ENCODE measurements around the gene DARS1.

DNA sequence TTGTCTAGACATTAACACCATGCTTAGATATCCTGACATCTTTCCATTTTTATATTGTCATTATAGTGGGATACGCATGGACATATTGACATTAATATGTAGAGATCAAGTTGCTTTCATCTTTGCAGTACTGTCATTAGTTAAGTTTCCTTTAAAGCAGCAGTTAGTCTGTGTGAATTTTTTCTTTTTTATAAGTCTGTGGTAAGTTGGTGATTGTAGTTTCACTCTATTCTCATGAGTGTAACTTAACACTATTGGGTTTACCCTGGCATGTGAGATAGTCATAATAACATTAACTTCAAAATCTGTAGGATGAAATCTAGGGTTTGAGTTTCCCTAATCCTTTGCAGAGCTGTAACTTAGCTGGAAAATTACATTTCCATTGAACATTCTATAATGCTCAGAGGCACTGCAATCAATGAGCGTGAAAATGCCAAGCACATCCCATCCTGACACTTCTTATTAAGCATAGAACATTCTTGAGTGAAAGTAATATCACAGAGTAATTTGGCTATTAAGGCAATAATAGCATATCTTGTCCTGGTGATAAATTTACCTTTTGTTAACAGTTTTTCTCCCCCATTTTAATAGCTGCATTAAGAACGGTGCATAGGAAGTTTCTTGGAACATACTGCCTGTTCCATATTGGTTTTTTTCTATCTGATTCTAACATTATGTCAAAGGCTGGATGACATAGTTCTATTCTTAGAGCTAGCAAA, 47.5 kb upstream of the DARS1 start:
- TF ChIP-seq POLR2AphosphoS5 (IDR thresholded peaks at IDR 0.05; ENCODE audit: insufficient read depth in 1 of 2, low read depth in 1 of 2) (no peak), POLR2A (IDR thresholded peaks at IDR 0.05) (no peak)

Measured in vagina (tissue), 2 donors.